RWPE2 (cell line): Measurements from ENCODE around the gene MCC.

Source experiments
- ATAC-seq: fragments of 200-7000 bp; cut with Tn5 transposase; 3 replicates; pipeline ENCODE4 v1.9.1; 2021; ENCODE audit warnings: low read depth
- DNase-seq: peaks from one replicate; pipeline ENCODE4 v3.0.0-alpha.2; 2020; ENCODE audit warnings: low spot score
- H3K27ac ChIP-seq: fragments of 450-650 bp; 2 replicates; pipeline ENCODE4 v1.5.1; 2017; ENCODE audit warnings: mild to moderate bottlenecking; ENCODE audit not compliant: poor library complexity, severe bottlenecking
- H3K27me3 ChIP-seq: fragments of 250-450 bp; sonication (Bioruptor Pico); 2 replicates; pipeline ENCODE4 v1.5.1; 2021; ENCODE audit warnings: mild to moderate bottlenecking, moderate library complexity; ENCODE audit not compliant: insufficient read depth, poor library complexity, severe bottlenecking
- H3K36me3 ChIP-seq: fragments of 250-450 bp; sonication (Bioruptor Pico); 2 replicates; pipeline ENCODE4 v1.5.1; 2020; ENCODE audit warnings: low read depth, mild to moderate bottlenecking, moderate library complexity
- H3K4me1 ChIP-seq: fragments of 250-450 bp; sonication (Bioruptor Pico); 2 replicates; pipeline ENCODE4 v1.5.1; 2021; ENCODE audit warnings: mild to moderate bottlenecking, moderate library complexity; ENCODE audit not compliant: insufficient read depth, poor library complexity, severe bottlenecking
- H3K4me3 ChIP-seq: fragments of 250-450 bp; sonication (Bioruptor Pico); 2 replicates; pipeline ENCODE4 v1.5.1; 2021; ENCODE audit warnings: mild to moderate bottlenecking, moderate library complexity; ENCODE audit not compliant: severe bottlenecking
- H3K9me3 ChIP-seq: fragments of 250-450 bp; sonication (Bioruptor Pico); 2 replicates; pipeline ENCODE4 v1.5.1; 2021; ENCODE audit warnings: mild to moderate bottlenecking, moderate library complexity; ENCODE audit not compliant: severe bottlenecking
- TF ChIP-seq, protein P1 (sequence below): fragments of 450-650 bp; IDR thresholded peaks from one replicate; pipeline ENCODE4 v1.5.1; 2017; ENCODE audit warnings: mild to moderate bottlenecking, moderate library complexity; ENCODE audit not compliant: poor library complexity, severe bottlenecking

Gene MCC

DNA sequence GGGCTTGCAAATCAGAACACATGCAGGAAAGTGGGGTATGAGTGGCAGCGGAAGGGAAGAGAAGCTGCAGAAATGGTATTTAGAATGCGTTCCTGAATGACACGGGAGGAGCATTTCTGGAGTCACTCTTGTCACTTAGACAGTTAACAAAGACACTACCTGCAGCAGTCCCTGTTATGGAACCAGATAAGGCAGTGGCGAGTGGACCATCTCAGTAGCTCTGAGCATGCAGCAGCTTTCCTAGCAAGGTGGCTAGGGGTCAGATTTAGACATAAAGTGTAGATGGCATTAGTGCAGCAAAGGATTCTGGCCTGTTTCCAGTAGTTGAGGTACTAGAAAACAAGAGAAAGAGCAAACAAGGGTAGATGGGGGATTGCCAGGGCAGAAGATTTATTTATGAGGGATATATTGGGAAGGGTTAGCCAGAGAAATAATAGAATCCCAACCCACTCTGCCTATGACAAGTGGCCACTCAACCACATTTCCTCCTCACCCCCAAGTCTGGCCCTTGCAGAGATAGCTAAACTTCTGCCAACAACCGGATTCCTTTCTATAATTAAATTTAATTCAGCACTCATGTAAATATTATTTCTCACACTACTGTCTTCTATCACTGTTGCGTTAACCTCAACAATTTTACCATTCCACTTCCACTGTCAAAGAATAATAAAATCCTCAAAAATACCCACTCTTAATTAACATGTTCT lies 310.0 kb downstream of the MCC start:
- Histone ChIP-seq H3K9me3 (no peaks in the 10 kb centered on the region), H3K27me3 (no peaks in the 10 kb centered on the region), H3K36me3 (no peaks in the 10 kb centered on the region), H3K4me3 (no peak overlapping the region), H3K27ac (no peak overlapping the region), H3K4me1 (no peaks in the 10 kb centered on the region)
- ATAC-seq = no peak
- TF ChIP-seq, protein P1, sequence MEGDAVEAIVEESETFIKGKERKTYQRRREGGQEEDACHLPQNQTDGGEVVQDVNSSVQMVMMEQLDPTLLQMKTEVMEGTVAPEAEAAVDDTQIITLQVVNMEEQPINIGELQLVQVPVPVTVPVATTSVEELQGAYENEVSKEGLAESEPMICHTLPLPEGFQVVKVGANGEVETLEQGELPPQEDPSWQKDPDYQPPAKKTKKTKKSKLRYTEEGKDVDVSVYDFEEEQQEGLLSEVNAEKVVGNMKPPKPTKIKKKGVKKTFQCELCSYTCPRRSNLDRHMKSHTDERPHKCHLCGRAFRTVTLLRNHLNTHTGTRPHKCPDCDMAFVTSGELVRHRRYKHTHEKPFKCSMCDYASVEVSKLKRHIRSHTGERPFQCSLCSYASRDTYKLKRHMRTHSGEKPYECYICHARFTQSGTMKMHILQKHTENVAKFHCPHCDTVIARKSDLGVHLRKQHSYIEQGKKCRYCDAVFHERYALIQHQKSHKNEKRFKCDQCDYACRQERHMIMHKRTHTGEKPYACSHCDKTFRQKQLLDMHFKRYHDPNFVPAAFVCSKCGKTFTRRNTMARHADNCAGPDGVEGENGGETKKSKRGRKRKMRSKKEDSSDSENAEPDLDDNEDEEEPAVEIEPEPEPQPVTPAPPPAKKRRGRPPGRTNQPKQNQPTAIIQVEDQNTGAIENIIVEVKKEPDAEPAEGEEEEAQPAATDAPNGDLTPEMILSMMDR = no peak
- no peak for DNase-seq

DNA sequence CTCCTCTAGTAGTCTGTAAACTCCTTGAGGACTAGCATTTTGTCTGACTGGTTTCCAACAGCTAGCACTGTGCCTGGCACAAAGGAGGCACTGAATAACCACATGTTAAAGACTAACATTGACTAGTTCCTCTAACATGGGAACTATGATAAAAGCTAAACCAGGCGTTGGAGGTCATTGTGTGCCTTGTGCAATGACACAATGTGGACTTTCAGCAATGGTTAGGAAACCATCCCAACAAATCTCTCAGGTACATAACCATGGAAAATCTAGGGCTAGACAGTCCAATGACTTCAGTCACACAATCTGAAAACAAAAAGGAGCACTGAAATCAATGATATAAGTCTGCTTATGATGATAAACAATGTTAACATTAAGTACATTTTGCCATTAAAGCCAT lies 311.0 kb downstream of the MCC start:
- ATAC-seq (no peak), DNase-seq (no peak)
- Histone ChIP-seq H3K4me1 (no peaks in the 10 kb centered on the region), H3K27me3 (no peaks in the 10 kb centered on the region), H3K27ac (no peak overlapping the region), H3K36me3 (no peaks in the 10 kb centered on the region), H3K9me3 (no peaks in the 10 kb centered on the region), H3K4me3 (no peak overlapping the region)
- TF ChIP-seq, protein P1 = no peak

DNA sequence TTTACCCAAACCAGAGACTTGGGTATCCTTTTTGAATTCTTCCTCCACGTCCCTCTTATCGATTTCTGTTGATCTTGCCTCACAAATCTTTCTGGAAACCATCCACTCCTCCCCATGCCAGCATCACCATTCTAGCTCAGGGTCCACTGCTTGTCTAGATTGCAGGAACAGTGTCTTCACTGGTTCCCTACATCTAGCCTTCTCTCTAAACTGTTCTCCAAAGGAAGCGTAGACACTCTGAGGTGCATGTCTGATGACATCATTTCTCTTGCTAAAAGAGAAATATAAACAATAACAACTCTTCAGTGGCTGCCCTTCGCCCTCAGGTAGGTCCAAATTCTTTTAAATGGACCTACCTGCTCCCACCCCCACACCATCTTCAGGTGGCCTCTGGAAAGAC lies 311.5 kb downstream of the MCC start:
- H3K4me3 ChIP-seq = no peak overlapping the region
- ATAC-seq = no peak
- H3K36me3 ChIP-seq = no peaks in the 10 kb centered on the region

DNA sequence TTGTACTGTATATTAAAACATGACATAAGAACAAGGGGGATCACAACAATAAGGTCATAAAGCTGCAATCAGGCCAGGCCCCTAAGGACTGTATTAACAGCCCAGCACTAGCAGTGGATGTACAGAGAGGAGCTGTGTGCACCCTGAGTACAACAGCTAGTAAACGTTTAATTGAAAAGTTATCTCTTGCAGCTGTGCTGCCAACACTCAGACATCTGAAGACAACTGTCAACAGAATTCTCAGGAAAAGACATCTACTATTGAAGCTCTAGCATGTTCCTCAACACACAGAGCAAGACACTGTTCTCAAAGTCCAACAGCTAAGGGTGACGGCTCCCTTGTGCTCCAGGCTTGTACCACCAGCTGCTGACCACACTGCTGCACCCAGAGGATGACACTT lies 312.1 kb downstream of the MCC start:
- DNase-seq = no peak
- Histone ChIP-seq H3K27me3 (no peaks in the 10 kb centered on the region), H3K36me3 (no peaks in the 10 kb centered on the region), H3K9me3 (no peaks in the 10 kb centered on the region), H3K4me3 (no peak overlapping the region), H3K27ac (no peak overlapping the region), H3K4me1 (no peaks in the 10 kb centered on the region)
- no peak for ATAC-seq
- TF ChIP-seq, protein P1 = no peak

More for the DNA sequence above, 311.5 kb downstream of the MCC start:
- Histone ChIP-seq H3K4me1 (no peaks in the 10 kb centered on the region), H3K9me3 (no peaks in the 10 kb centered on the region), H3K27ac (no peak overlapping the region), H3K27me3 (no peaks in the 10 kb centered on the region)
- DNase-seq = no peak
- TF ChIP-seq, protein P1 = no peak

DNA sequence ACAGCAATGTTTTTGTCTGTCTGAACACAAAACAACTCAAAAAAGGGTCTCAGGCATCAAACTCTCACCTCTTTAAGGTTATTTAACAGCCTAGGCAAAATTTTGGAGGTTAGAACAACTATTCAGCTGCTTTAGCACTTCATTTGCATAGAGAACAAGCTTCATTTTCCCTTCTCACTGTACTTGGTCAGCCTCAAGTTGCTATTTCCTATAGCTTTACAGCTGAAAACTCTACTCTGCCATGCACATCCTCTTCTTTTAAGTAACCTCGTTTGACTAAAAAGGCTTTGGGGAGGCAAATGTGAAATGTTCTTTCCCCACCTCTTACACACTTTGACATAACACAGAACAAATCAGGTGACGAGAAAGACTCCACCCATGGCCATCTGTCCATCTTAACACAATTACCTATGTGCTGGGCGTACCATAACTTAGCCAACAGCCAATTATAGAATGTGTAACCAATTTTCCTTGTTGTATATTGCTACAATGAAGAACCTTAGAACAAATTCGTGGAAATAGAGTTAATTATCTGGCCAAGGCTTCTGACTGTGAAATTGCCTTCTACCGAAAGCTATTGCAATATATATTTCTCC lies 315.9 kb downstream of the MCC start:
- H3K4me1 ChIP-seq = peaks cover 26% of the 10 kb centered on the region
- no peaks in the 10 kb centered on the region for H3K36me3 ChIP-seq
- no peaks in the 10 kb centered on the region for H3K9me3 ChIP-seq
- TF ChIP-seq, protein P1 = no peak
- no peaks in the 10 kb centered on the region for H3K27me3 ChIP-seq
- no peak for DNase-seq
- no peak for ATAC-seq
- H3K27ac ChIP-seq = no peak overlapping the region
- H3K4me3 ChIP-seq = no peak overlapping the region
